ENCODE measurements around the gene PYGO2.
"Not testable (repeated sequence)": the region's sequence is repeated elsewhere in the genome, so short reads cannot be mapped to it uniquely, and the experiment has no call there.

PYGO2 gene

DNA sequence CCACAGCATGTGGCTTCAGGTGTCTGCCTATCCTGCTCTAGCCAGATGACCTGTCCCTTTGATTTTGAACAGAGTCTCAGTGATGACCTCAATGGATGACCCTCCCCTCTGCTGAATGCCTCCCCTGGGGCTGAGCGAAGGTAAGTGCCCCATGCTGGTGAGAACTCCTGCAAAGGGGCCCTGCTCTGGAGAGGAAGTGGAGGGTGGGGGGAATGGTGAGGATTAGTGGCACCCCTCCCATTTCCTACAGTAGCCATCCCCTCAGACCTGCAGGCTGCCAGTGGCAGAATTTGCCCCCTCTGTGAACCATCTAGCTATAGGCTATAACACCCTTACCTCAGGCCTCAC is 21.4 kb downstream of the PYGO2 start:
- DNase-seq: no peak

- DNase-seq: no peak
These were observed 22.8 kb downstream of the PYGO2 start for GRCh38 chr1:154938604-154939399.

DNA sequence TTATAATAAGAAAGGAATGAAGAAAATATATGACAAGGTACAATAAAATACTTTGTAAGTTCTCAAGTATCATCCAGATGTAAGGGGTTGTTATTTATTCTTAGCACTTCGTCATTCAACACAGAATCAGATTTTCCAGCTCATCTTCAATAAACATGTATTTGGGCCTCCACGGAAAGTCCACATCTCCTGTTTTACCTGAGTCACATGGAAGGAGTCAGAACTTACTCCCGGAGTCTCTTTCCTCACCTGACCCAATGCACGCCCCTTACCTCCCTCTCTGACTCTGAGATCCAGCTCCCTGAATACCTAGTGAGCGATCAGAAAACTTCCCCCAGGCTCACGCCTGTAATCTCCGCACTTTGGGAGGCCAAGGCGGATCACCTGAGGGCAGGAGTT is 23.6 kb downstream of the PYGO2 start:
- no peak for DNase-seq

- DNase-seq: peak; percentile 85 to 86
These were observed 24.2 kb downstream of the PYGO2 start for GRCh38 chr1:154937085-154937987.

DNA sequence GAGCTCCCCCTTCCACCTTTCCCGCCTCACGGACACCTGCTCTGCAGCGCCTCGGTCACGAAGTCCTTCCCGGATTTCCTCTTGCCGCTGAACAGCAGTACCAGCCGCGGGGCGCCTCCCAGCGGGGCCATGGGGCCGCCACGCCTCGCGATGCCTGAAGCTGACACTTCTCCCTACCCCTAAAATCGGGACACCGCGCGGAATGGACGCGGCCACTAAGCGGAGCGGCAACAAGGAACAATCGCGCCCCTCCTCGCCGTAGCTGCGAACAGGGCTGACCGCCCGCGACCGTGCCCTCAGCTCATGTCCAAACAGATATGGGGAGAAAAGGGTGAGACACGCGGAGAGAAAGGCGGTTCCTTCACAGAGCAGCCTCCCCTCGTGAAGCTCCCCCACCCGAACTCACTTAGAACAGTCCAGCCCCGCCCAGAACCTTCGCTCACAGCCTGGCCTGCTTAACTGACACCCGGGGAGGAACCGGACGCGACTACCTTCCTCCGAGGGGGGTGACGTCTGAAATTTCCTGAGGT is 25.0 kb downstream of the PYGO2 start, which contains the start of gene PMVK:
Gene PMVK, minus strand, starts transcription at position 165 of the 530 bp plus-strand sequence. Its CDS starts 34 bp downstream, at position 131.
- DNase-seq: peak; percentile 94 to 95

DNA sequence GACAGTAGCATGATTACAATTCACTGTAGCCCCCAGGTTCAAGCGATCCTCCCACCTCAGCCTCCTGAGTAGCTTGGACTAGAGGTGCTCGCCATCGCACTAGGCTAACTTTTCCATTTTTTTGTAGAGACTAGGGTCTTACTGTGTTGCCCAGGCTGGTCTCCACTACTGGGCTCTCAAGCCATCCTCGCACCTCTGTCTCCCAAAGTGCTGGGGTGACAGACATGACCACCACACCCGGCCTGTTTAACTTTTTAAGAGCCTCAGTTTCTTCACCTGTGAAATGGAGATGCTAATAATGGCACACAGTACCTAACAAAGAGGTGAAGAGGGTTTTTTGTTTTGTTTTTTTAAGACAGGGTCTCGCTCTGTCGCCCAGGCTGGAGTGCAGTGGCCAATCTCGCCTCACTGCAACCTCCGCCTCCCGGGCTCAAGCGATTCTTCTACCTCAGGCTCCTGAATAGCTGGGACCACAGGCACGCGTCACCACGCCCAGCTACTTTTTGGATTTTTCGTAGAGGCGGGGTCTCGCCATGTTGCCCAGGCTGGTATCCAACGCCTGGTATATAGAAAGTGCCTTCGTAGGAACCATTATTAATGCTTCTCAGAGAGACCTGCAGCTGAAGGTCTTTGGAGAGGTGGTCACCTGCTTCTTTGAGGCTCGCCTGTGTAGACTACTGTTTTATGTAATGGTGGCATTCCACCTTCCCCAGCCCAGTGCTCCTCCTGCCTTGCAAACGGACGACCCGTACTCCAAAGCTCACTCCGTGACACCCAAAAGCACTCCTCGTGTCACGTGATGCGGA is 25.6 kb downstream of the PYGO2 start:
- DNase-seq: no peak

DNA sequence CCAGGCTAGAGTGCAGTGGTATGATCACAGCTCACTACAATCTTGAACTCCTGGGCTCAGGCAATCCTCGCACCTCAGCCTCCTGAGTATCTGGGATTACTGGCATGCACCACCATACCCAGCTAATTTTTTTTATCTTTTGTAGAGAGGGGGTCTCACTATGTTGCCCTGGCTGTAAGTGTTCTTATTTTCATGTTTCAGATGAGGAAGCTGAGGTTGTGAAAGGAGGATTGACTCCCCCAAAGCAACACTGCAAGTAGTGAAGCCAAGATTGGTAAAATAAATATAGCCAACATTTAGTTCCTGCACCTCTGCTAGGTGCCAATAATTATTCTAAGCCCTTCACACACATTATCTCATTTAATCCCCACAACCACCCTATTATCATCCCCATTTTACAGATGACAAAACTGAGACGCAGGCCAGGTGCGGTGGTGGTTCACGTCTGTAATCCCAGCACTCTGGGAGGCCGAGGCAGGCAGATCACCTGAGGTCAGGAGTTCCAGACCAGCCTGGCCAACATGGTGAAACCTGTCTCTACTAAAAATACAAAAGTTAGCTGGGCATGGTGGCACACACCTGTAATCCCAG is 27.1 kb downstream of the PYGO2 start:
- DNase-seq: no peak

DNA sequence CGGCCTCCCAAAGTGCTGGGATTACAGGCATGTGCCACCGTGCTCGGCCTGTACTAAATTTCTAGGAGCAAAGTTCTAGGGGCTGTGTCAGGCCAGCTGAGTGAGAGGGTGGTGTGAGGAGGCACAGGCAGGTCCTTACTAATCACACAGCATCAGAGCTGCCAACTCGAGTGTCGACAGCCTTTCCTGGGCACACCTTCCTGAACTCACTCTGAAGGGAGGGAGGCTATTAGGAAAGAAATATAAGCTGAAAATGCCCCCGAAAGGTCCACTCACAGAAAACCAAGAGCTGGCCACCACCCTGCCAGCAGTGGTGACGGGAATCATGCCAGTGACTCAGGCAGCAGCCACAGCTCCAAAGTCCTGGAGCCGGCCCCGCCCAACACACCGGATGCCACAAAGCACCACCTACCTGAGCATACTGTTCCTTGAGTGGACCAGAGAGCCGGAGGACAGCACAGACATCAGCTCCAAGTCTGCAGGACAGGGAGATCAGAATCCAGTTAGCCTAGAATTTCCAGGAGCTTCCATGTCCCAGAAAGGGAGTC is 29.6 kb downstream of the PYGO2 start:
- no peak for DNase-seq

DNA sequence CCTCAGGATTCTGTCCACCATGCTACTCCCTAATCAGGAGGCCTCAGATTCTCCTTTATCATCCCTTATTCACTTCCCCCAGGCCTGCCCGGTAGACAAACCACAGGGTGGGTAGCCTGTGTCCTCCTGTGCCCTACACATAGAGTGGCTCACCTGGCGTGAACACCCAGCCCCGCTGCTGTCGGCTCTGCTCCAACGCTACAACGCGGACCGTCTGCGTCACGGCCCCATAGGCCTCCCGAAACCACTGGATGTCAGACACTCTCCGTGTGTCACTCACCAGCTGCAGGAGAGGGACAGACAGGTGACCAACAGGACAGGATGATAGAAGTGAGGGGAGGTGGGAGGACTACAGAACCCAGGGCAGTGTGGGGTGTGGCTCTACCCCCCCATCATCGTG is 35.4 kb downstream of the PYGO2 start:
- DNase-seq: no peak

DNA sequence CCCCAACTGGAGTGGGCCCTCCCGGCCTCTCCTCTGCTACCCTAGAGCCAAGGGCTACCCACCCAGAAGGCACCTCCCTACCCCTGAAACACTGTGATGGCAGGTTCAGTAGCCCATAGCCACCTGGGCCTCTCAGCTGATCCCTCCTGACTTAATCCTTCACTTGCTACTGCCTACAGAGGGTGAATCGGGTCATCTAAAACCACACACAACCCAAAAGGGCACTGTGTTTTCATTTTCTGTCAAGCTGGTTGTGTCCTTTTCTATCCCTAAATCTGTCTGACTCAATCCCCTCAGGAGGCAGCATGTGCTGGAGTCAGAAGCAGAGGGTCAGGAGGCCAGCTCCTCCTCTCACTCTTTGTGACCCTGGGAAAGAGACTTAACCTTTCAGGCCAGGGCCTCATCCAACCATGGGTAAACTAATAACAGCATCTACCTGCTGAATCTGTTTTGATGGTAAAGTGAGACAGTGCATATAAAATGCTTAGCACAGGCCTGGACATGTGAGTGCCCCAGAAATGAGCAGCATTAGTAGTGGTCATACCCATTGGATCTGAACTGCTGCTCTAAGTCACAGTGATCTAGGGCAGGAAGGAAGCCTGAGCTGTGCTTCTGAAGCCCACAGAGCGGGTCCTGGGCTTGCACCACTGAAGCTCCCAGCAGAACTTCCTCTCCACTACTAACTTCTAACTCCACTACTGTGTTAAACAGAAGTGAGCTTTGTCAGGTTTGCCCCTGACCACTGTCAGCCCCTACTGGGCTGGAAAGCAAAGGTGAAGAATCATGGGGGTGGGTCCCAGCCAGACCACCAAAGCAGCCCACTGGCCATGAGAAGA is 36.0 kb downstream of the PYGO2 start:
- DNase-seq: no peak

GRCh38 chr1:154923695-154924094 is 37.9 kb downstream of the PYGO2 start:
- DNase-seq: no peak

GRCh38 chr1:154913273-154913672 is 48.3 kb downstream of the PYGO2 start:
- DNase-seq: no peak

DNA sequence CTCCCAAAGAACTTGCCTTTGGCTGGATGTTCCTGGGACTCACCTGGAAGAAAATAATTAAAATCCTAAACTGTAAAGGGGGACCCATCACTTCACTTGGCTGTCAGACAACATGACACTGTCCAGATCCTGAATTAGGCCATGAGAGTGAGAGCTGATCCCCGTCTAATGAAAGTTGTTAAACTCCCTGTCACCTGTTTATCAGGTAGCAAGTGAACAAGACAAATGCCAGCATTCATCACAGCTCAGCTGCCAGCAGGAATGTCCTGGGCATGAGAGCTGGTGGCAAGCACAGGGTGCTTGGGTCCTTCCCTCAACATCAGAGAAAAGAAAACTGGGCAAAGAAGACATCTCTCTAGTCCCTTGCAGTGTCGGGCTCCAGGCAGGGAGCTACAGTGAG is 48.8 kb downstream of the PYGO2 start:
- no peak for DNase-seq

- no peak for DNase-seq
These were observed 49.7 kb downstream of the PYGO2 start for GRCh38 chr1:154911691-154912550.

DNA sequence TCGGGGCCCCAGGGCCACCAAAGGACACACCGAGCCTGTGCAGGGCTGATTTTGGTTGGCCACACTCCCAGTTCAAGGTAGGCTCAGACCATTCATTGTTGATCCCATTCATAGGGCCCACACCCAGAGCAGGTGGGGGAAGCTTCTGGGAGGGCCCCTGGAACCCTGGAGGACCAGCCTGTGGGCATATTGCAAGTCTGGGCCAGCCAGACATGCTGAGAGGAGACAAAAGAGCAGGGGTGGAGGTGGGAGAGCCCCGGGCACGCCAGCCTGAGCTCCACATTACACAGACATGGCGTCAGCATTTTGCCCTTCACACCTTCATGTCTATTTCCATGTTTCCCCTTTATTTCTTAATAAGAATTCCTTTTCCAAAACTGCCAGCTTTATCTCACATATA is 50.7 kb downstream of the PYGO2 start:
- DNase-seq: no peak

GRCh38 chr1:154908937-154909336 is 52.6 kb downstream of the PYGO2 start:
- no peak for DNase-seq

DNA sequence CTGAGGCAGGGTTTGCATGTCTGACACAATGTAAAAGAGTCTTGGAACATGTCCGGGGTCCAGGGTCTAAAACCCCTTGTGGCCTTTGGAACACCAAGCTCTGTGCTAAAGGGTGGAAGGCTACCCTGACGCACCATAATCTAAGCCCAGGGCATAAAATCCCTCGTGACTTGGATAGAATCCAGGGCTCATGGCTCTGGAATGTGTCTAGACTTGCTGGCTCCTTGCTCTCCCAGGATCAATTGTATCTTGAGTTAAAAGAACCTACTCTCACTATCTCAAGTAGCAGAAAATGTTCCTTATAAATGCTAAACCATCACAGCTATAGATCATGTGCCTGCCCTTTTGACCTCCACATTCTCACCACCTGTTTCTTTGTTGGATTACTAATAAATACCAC is 53.5 kb downstream of the PYGO2 start:
- DNase-seq: not testable (repeated sequence)

Measured in activated CD4-positive, alpha-beta T cell treated with anti-CD3 and anti-CD28 coated beads, Interleukin-2, amount 50 U/mL, for 4 hours (primary cell).